ENCODE data around the gene SSBP2. TPM values are rescaled to one million over a fixed set of nuclear protein-coding genes. Genes with fewer than 3 reads are reported as not detected.

Gene SSBP2
- total RNA-seq, 1 donor from 2014 or later, result 85.2 TPM

DNA sequence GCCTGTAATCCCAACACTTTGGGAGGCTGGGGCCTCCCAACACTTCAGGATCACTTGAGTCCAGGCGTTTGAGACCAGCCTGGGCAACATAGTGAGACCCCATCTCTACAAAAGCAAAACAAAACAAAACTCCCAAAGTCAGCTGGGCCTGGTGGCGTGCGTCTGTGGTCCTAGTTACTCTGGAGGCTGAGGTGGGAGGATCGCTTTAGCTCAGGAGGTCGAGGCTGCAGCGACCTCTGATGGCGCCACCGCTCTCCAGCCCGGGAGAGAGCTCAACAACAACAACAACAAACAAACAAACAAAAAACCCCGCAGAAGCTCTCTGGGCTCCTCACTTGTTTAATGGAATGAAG, 357.5 kb downstream of the SSBP2 start:
- peaks cover 50% of the 10 kb centered on the region for H3K27me3 Mint-ChIP-seq
- DNase-seq (ENCODE audit: extremely low spot score, unreplicated experiment), result no peak
- TF ChIP-seq, protein P1, sequence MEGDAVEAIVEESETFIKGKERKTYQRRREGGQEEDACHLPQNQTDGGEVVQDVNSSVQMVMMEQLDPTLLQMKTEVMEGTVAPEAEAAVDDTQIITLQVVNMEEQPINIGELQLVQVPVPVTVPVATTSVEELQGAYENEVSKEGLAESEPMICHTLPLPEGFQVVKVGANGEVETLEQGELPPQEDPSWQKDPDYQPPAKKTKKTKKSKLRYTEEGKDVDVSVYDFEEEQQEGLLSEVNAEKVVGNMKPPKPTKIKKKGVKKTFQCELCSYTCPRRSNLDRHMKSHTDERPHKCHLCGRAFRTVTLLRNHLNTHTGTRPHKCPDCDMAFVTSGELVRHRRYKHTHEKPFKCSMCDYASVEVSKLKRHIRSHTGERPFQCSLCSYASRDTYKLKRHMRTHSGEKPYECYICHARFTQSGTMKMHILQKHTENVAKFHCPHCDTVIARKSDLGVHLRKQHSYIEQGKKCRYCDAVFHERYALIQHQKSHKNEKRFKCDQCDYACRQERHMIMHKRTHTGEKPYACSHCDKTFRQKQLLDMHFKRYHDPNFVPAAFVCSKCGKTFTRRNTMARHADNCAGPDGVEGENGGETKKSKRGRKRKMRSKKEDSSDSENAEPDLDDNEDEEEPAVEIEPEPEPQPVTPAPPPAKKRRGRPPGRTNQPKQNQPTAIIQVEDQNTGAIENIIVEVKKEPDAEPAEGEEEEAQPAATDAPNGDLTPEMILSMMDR (conservative IDR thresholded peaks at IDR 0.05), result no peak
- H3K4me3 Mint-ChIP-seq, result peak overlapping the region; percentile 73
- no peaks in the 10 kb centered on the region for H3K9me3 Mint-ChIP-seq
- H3K4me1 Mint-ChIP-seq (ENCODE audit: unreplicated experiment), result no peaks in the 10 kb centered on the region
- no peak overlapping the region for H3K27ac Mint-ChIP-seq
- H3K36me3 Mint-ChIP-seq, result no peaks in the 10 kb centered on the region

DNA sequence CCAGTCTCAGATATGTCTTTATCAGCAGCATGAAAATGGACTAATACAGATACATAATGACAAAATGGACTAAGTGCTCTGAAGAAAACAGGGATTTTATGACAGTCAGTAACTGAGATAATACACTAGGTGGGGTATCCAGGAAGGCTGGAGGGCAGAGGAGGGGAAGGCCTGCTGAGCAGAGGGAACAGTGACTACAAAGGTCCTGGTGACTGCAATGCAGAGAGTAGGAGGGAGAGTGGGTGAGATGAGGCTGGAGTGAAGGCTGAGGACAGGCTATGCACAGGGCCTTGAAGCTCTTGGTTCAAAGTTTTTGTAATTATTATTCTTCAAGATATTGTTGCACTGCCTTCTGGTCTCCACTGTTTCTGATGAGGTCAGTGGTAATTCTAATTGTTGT, 361.9 kb downstream of the SSBP2 start:
- H3K9me3 Mint-ChIP-seq, result no peaks in the 10 kb centered on the region
- no peak overlapping the region for H3K27ac Mint-ChIP-seq
- no peak for DNase-seq (ENCODE audit: extremely low spot score, unreplicated experiment)
- no peaks in the 10 kb centered on the region for H3K36me3 Mint-ChIP-seq
- no peaks in the 10 kb centered on the region for H3K4me1 Mint-ChIP-seq (ENCODE audit: unreplicated experiment)
- no peak overlapping the region for H3K4me3 Mint-ChIP-seq
- peaks cover 25% of the 10 kb centered on the region for H3K27me3 Mint-ChIP-seq
- TF ChIP-seq, protein P1 (conservative IDR thresholded peaks at IDR 0.05), result no peak

DNA sequence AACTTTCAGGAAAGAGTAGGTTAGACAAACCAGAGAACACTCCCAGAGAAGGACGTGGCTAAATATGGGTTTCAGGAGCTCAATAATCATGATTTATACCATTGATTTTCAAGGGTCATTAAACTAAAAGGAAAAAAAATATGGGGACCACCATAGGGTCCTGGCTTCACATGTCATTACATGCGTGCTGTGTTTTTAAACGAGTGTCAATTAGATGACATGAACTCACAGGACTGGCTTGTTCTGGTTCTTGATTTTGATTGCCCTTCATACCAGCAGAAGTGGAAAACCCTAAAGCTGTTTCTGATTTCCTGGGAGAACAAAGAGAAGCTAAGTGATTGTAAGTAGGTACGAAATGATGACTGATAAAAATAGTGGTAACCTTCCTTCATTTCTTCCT, 362.7 kb downstream of the SSBP2 start:
- Mint-ChIP-seq H3K36me3 (no peaks in the 10 kb centered on the region), H3K4me1 (ENCODE audit: unreplicated experiment) (no peaks in the 10 kb centered on the region), H3K9me3 (no peaks in the 10 kb centered on the region), H3K4me3 (no peak overlapping the region), H3K27me3 (peaks cover 21% of the 10 kb centered on the region), H3K27ac (no peak overlapping the region)
- no peak for DNase-seq (ENCODE audit: extremely low spot score, unreplicated experiment)
- TF ChIP-seq, protein P1 (conservative IDR thresholded peaks at IDR 0.05), result no peak

GRCh38 chr5:81383867-81384266, 367.0 kb downstream of the SSBP2 start:
- TF ChIP-seq, protein P1 (conservative IDR thresholded peaks at IDR 0.05), result no peak
- Mint-ChIP-seq H3K9me3 (no peaks in the 10 kb centered on the region), H3K27ac (no peak overlapping the region), H3K4me1 (ENCODE audit: unreplicated experiment) (no peaks in the 10 kb centered on the region), H3K4me3 (no peak overlapping the region), H3K27me3 (peaks cover 1% of the 10 kb centered on the region), H3K36me3 (no peaks in the 10 kb centered on the region)
- no peak for DNase-seq (ENCODE audit: extremely low spot score, unreplicated experiment)

DNA sequence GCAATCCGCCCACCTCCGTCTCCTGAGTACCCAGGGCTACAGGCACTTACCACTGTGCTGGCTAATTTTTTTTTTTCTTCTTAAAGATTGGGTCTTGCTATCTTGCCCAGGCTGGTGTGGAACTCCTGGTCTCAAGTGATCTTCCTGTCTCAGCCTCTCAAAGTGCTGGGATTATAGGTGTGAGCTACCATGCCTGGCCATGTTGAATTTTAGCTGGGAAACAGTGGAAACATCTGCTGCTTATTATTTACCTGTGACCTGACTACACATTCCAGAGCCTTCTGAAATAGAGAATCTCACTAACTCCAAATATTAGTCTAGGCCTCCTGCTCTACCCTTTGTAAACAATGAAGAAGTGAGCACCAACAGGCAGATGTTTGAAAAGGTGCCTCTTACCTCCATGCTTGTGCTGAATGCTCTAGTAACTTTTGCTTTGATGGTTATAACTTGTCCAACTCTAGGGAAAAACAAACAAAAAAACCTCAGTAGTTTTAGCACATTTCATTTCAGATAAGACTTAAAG, 379.5 kb downstream of the SSBP2 start:
- DNase-seq (ENCODE audit: extremely low spot score, unreplicated experiment), result no peak
- TF ChIP-seq, protein P1 (conservative IDR thresholded peaks at IDR 0.05), result no peak
- Mint-ChIP-seq H3K4me3 (no peak overlapping the region), H3K27me3 (peaks cover 10% of the 10 kb centered on the region), H3K36me3 (no peaks in the 10 kb centered on the region), H3K4me1 (ENCODE audit: unreplicated experiment) (no peaks in the 10 kb centered on the region), H3K9me3 (no peaks in the 10 kb centered on the region), H3K27ac (no peak overlapping the region)

- Mint-ChIP-seq H3K27ac (no peak overlapping the region), H3K27me3 (peaks cover 7% of the 10 kb centered on the region), H3K4me1 (ENCODE audit: unreplicated experiment) (no peaks in the 10 kb centered on the region), H3K36me3 (no peaks in the 10 kb centered on the region), H3K9me3 (no peaks in the 10 kb centered on the region), H3K4me3 (no peak overlapping the region)
- no peak for DNase-seq (ENCODE audit: extremely low spot score, unreplicated experiment)
- TF ChIP-seq, protein P1 (conservative IDR thresholded peaks at IDR 0.05), result no peak
Observed at GRCh38 chr5:81370912-81371311, 380.0 kb downstream of the SSBP2 start.
